Neutrophil (primary cell): ENCODE data around the gene CDK2AP2.

Experiments
- H3K27ac ChIP-seq: fragments of 200-600 bp; sonication (generic); 2 replicates; pipeline ENCODE4 v1.5.1; 2016; ENCODE audit warnings: mild to moderate bottlenecking, moderate library complexity
- H3K27me3 ChIP-seq: fragments of 200-600 bp; sonication (generic); 2 replicates; pipeline ENCODE4 v1.6.0; 2016; ENCODE audit warnings: mild to moderate bottlenecking
- H3K36me3 ChIP-seq: fragments of 200-600 bp; sonication (generic); 2 replicates; pipeline ENCODE4 v1.5.1; 2017
- H3K4me1 ChIP-seq, 2 experiments: fragments of 200-600 bp in 1 of 2; sonication (generic) in 1 of 2; 1 replicate in 1 of 2; 2 replicates in 1 of 2; pipeline versions ENCODE4 v1.5.1 to v1.6.1; 2013 to 2016; ENCODE audit warnings: low read depth in 1 of 2, low read length in 1 of 2, mild to moderate bottlenecking in 1 of 2, moderate library complexity in 1 of 2; ENCODE audit not compliant: control insufficient read depth in 1 of 2, insufficient read depth in 1 of 2
- H3K4me3 ChIP-seq, 2 experiments: fragments of 200-600 bp in 1 of 2; sonication (generic) in 1 of 2; 1 replicate in 1 of 2; 2 replicates in 1 of 2; pipeline ENCODE4 v1.5.1; 2013 to 2016; ENCODE audit warnings: low read depth in 1 of 2, low read length in 1 of 2, mild to moderate bottlenecking in 1 of 2, moderate library complexity in 1 of 2
- H3K9me3 ChIP-seq: fragments of 200-600 bp; sonication (generic); 2 replicates; pipeline ENCODE4 v1.5.1; 2016
- TF ChIP-seq, protein P1 (sequence below): fragments of 200-600 bp; sonication (generic); IDR thresholded peaks from 2 replicates; pipeline ENCODE4 v1.5.1; 2016; ENCODE audit warnings: antibody characterized with exemption

Gene CDK2AP2

DNA sequence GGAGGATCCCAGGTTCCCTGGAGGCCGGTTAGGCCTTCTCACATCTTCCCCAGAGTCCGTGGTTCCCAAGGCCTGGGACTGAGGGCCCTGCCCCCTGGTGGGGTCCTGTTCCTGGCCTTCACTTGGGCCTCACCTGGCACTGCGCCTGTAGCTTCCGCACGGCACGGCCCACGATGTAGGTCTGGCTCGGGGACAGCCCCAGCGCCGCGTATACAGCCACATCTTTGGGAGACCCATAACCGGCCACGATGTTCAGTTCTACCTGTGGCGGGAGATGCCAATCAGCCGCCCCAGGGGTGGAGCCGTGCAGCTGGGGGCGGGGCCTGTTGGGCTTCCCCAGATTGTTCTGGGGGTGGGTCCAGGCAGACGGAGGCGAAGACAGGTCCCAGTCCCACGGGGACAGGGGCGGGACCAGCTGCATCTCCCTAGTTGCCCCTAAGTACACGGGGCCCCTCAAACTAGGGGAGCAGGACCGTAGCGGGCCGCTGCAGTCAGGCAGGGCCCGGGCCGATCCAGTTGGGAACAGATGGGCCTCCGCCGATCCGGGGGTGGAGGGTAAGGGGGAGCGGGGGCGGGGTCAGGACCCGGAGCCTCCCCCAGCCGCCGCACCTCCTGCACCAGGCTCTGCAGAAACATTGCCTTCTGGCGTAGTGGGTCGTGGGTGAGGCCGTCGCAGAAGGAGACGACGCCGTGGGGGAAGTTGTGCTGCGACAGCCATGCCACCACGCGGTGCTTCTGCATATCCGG, 15.0 kb downstream of the CDK2AP2 start:
- H3K9me3 ChIP-seq = no peaks in the 10 kb centered on the region
- peaks cover 95% of the 10 kb centered on the region for H3K36me3 ChIP-seq
- no peak overlapping the region for H3K4me3 ChIP-seq
- no peak overlapping the region for H3K27ac ChIP-seq
- H3K27me3 ChIP-seq = no peaks in the 10 kb centered on the region
- no peaks in the 10 kb centered on the region for H3K4me1 ChIP-seq
- TF ChIP-seq, protein P1, sequence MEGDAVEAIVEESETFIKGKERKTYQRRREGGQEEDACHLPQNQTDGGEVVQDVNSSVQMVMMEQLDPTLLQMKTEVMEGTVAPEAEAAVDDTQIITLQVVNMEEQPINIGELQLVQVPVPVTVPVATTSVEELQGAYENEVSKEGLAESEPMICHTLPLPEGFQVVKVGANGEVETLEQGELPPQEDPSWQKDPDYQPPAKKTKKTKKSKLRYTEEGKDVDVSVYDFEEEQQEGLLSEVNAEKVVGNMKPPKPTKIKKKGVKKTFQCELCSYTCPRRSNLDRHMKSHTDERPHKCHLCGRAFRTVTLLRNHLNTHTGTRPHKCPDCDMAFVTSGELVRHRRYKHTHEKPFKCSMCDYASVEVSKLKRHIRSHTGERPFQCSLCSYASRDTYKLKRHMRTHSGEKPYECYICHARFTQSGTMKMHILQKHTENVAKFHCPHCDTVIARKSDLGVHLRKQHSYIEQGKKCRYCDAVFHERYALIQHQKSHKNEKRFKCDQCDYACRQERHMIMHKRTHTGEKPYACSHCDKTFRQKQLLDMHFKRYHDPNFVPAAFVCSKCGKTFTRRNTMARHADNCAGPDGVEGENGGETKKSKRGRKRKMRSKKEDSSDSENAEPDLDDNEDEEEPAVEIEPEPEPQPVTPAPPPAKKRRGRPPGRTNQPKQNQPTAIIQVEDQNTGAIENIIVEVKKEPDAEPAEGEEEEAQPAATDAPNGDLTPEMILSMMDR = no peak

DNA sequence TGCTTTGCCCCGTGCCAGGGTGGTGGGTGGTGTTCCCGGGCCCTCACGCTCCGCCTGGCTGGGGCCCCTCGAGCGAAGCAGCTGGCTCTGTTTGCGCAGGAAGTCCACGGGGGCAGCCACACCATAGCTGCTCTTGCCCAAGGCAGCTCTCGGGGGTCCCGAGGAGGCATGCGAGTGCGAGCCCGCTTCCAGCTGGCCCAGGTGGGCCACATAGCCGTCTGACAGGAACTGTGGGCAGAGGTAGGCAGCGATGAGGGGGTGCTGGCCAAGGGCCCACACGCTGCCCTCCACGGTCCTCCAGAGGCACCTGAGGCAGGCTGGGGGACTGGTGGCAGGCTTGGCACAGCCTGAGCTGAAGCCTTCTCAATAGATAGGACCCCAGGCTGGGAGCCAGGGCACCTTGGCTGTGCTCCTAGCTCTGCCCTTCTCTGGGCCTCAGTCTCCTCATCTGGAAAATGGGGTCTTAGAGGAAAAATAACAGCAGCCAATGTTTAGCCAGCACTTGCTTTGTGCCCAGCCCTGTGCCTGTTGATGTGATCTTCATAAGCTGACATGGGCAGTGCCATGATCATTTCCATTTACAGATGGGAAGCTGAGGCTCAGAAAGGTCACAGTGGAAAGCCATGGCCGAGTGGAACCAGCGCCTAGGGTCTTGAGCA, 15.8 kb downstream of the CDK2AP2 start:
- H3K4me3 ChIP-seq = no peak overlapping the region
- no peaks in the 10 kb centered on the region for H3K4me1 ChIP-seq
- no peak overlapping the region for H3K27ac ChIP-seq
- peaks cover 95% of the 10 kb centered on the region for H3K36me3 ChIP-seq
- H3K27me3 ChIP-seq = no peaks in the 10 kb centered on the region
- TF ChIP-seq, protein P1 = no peak
- no peaks in the 10 kb centered on the region for H3K9me3 ChIP-seq

DNA sequence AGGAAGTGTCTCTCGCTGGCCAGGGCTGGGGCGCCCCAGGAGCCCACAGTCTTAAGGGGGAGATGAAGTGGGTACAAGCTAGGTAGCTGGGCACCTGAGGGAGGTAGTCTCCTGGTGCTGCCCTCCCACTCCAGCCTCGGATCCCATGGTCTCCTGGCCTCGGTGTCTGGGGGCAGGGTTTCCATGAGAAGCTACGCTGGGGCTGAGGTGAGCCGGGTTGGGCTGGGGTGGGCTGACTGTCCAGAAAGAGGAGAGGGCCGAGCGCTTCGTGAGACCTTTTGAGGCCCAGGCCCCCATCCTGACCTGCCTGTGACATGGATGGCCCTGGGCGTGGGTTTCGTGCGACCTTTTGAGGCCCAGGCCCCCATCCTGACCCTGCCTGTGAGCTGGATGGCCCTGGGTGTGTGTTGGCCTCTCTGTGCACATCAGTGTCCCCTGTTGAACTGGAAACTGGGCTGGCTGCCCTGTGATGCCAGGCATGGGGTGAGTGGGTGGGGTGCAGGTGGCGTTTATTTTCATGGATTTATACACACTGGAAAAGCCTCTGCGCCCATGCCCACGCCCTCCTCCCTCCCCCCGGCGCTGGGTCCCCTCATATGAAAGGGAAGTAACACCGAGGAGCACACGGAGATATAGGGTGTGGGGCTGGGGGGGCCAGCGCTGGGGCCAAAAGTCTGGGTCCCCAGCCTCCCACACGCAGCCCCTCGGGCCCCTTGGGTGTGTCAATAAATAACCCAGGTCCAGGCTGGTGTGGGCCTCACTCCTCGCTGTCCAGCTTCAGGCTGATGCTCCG, 16.5 kb downstream of the CDK2AP2 start:
- TF ChIP-seq, protein P1 = no peak
- no peaks in the 10 kb centered on the region for H3K9me3 ChIP-seq
- peaks cover 89% of the 10 kb centered on the region for H3K36me3 ChIP-seq
- no peaks in the 10 kb centered on the region for H3K27me3 ChIP-seq
- no peak overlapping the region for H3K4me3 ChIP-seq
- H3K27ac ChIP-seq = no peak overlapping the region
- H3K4me1 ChIP-seq = peaks cover 3% of the 10 kb centered on the region in 2 experiments

DNA sequence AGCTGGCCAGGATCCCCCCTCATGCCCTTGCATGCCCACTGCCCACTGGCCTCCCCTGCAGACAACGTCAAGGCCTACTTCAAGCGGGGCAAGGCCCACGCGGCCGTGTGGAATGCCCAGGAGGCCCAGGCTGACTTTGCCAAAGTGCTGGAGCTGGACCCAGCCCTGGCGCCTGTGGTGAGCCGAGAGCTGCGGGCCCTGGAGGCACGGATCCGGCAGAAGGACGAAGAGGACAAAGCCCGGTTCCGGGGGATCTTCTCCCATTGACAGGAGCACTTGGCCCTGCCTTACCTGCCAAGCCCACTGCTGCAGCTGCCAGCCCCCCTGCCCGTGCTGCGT, 17.3 kb downstream of the CDK2AP2 start:
- peaks cover 81% of the 10 kb centered on the region for H3K36me3 ChIP-seq
- no peak overlapping the region for H3K4me3 ChIP-seq
- peaks cover 10 to 11% of the 10 kb centered on the region in 2 experiments for H3K4me1 ChIP-seq
- H3K27me3 ChIP-seq = no peaks in the 10 kb centered on the region
- TF ChIP-seq, protein P1 = no peak
- H3K27ac ChIP-seq = no peak overlapping the region
- H3K9me3 ChIP-seq = no peaks in the 10 kb centered on the region

DNA sequence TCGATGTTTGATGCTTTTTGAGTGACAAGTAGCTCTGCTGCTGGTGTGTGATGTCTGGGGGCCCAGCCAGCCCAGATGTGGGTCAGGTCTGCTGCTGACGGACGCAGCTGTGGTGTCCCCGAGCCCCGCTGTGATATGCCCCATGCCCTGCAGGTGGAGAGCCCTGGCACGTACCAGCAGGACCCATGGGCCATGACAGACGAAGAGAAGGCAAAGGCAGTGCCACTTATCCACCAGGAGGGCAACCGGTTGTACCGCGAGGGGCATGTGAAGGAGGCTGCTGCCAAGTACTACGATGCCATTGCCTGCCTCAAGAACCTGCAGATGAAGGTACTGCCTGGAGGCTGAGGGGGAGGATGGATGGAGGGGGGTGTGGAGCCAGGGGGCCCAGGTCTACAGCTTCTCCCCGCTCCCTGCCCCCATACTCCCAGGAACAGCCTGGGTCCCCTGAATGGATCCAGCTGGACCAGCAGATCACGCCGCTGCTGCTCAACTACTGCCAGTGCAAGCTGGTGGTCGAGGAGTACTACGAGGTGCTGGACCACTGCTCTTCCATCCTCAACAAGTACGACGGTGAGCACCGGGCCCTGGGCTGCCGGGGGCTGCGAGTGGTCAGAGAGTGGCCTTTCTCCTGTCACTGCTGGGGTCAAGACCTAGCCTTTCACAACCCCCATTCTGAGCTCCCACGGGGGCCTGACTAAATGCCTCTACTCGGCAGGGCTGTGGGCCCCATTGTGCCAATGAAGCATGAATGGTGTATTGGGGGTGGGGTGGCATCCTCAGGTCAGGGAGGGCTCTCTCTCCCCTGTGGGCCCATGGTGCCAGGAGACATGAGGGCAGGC, 17.9 kb downstream of the CDK2AP2 start:
- H3K9me3 ChIP-seq = no peaks in the 10 kb centered on the region
- H3K27ac ChIP-seq = peak overlapping the region; percentile 4
- peaks cover 15 to 16% of the 10 kb centered on the region in 2 experiments for H3K4me1 ChIP-seq
- no peaks in the 10 kb centered on the region for H3K27me3 ChIP-seq
- H3K36me3 ChIP-seq = peaks cover 75% of the 10 kb centered on the region
- TF ChIP-seq, protein P1 = no peak
- H3K4me3 ChIP-seq = no peak overlapping the region
